Measurements from ENCODE around the gene RNF213.

DNA sequence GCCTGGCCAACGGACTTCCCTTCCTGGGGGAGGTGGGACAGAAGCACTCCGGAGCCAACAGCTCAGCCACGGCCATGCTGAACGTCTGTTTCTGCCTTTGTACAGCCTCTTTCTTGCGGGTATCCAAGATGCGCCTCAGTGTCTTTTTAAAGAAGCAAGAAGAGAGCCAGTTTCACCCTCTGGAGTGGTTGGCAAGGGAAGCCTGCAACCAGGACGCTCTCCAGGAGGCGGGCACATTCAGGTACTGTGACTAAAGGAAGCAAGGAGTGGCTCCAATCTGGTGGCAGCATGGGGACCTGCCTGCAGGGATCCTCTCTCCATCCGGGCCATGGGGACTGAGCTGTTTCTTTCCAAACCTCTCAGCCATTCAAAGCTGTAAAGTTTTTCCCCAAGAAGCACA is 93.7 kb downstream of the RNF213 start:
- TF ChIP-seq, protein P1, sequence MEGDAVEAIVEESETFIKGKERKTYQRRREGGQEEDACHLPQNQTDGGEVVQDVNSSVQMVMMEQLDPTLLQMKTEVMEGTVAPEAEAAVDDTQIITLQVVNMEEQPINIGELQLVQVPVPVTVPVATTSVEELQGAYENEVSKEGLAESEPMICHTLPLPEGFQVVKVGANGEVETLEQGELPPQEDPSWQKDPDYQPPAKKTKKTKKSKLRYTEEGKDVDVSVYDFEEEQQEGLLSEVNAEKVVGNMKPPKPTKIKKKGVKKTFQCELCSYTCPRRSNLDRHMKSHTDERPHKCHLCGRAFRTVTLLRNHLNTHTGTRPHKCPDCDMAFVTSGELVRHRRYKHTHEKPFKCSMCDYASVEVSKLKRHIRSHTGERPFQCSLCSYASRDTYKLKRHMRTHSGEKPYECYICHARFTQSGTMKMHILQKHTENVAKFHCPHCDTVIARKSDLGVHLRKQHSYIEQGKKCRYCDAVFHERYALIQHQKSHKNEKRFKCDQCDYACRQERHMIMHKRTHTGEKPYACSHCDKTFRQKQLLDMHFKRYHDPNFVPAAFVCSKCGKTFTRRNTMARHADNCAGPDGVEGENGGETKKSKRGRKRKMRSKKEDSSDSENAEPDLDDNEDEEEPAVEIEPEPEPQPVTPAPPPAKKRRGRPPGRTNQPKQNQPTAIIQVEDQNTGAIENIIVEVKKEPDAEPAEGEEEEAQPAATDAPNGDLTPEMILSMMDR (IDR thresholded peaks at IDR 0.05; ENCODE audit: insufficient read depth, low read length, poor library complexity, severe bottlenecking) = no peak
- no peak for TF ChIP-seq EZH2phosphoT487 (conservative IDR thresholded peaks at IDR 0.05; ENCODE audit: low read length)

Measured in SU-DHL-6 (cell line).